ENCODE data around the gene AHRR. TPM values are rescaled to one million over a fixed set of nuclear protein-coding genes. Genes with fewer than 3 reads are reported as not detected.
A peak's percentile ranks its signal among the peaks of the same experiment; 100 is the strongest.

AHRR gene
- total and polyA plus RNA-seq, 2 of the 4 experiments (the other 2 are of a cell fraction): 15.6 to 37.1 TPM

GRCh38 chr5:368183-369084 is 46.9 kb downstream of the AHRR start:
- Histone ChIP-seq H3K4me1 (ENCODE audit: control insufficient read depth, insufficient read depth, low read length) (peaks cover 36% of the 10 kb centered on the region), H3K9me3 (ENCODE audit: control insufficient read depth, insufficient read depth, low read length) (0 out of 2 replicates have a peak, but pooled peaks cover 5% of the 10 kb centered on the region), H3K27ac (ENCODE audit: insufficient read depth, low read length) (peak overlapping the region; percentile 95), H3K18ac (ENCODE audit: low read depth, low read length) (peak overlapping the region; percentile 95), H2BK20ac (ENCODE audit: low read depth, low read length) (peak overlapping the region; percentile 93), H3K56ac (ENCODE audit: extremely low read depth, insufficient read depth, low read length) (peak overlapping the region; percentile 84), H3K4me3 (ENCODE audit: insufficient read depth, low read depth, low read length) (no peak overlapping the region), H2BK15ac (ENCODE audit: low read depth, low read length) (peak overlapping the region; percentile 45; the same call in 1 of the 3 replicates), H2AK5ac (ENCODE audit: low read depth, low read length) (peak overlapping the region; percentile 99), H2AFZ (replicated peaks; ENCODE audit: low read length, poor library complexity) (peak overlapping the region; percentile 56), H3K79me1 (ENCODE audit: low read depth in 1 of 2, low read length in 2 of 2) (peaks cover 29 to 71% of the 10 kb centered on the region in 2 experiments), H3K4me2 (ENCODE audit: low read depth, low read length) (peak overlapping the region; percentile 63), H2BK5ac (ENCODE audit: low read depth, low read length, poor library complexity, severe bottlenecking) (peak overlapping the region; percentile 97), H2AK9ac (replicated peaks; ENCODE audit: low read depth, low read length, poor library complexity) (peak overlapping the region; percentile 89), H4K91ac (ENCODE audit: insufficient read depth, low read depth, low read length) (peak overlapping the region; percentile 98), H4K20me1 (ENCODE audit: insufficient read depth, low read length) (peaks cover 9% of the 10 kb centered on the region; the same call in 1 of the 2 replicates), H3K4ac (ENCODE audit: low read depth, low read length) (peak overlapping the region; percentile 97), H4K8ac (ENCODE audit: low read depth in 2 of 2, low read length in 2 of 2) (peak overlapping the region; percentile 87 to 94), H3K9ac (ENCODE audit: low read depth, low read length) (peak overlapping the region; percentile 40), H4K5ac (ENCODE audit: low read depth, low read length) (peak overlapping the region; percentile 93), H3K14ac (replicated peaks; ENCODE audit: low read depth, low read length) (peak overlapping the region; percentile 92), H3K36me3 (ENCODE audit: control insufficient read depth, insufficient read depth, low read length) (peaks cover 39% of the 10 kb centered on the region), H3K9me1 (ENCODE audit: insufficient read depth, low read length) (peaks cover 21% of the 10 kb centered on the region), H2BK120ac (ENCODE audit: low read depth, low read length) (peak overlapping the region; percentile 96), H3K23ac (ENCODE audit: low read depth, low read length) (peak overlapping the region; percentile 94), H3K27me3 (ENCODE audit: control insufficient read depth, insufficient read depth, low read length) (no peaks in the 10 kb centered on the region)
- no TSS peak for BruUV-seq (replicated peaks)
- TF ChIP-seq USF2 (IDR thresholded peaks at IDR 0.05; ENCODE audit: low read depth, low read length) (no peak), MAZ (IDR thresholded peaks at IDR 0.05; ENCODE audit: borderline replicate concordance, low read depth, low read length) (peak; percentile 57; the same call in 1 of the 2 replicates), MXI1 (IDR thresholded peaks at IDR 0.05; ENCODE audit: borderline replicate concordance, low read depth, low read length) (no peak), RAD21 (IDR thresholded peaks at IDR 0.05; ENCODE audit: low read length) (no peak; the same call in none of the 2 replicates), CEBPB (IDR thresholded peaks at IDR 0.05; ENCODE audit: low read depth, low read length) (0 out of 2 replicates have a peak, but pooled peaks have one; percentile 0), MAFK (IDR thresholded peaks at IDR 0.05; ENCODE audit: low read depth, low read length) (peak; percentile 48), FOS (IDR thresholded peaks at IDR 0.05; ENCODE audit: low read depth, low read length) (peak; percentile 49), BHLHE40 (IDR thresholded peaks at IDR 0.05; ENCODE audit: low read depth, low read length) (peak; percentile 77), CHD1 (IDR thresholded peaks at IDR 0.05; ENCODE audit: low read depth, low read length) (no peak)
- ChIA-PET CTCF (interaction anchor here (0.5 to 1.7 kb wide), 3 partner anchors 15 to 31 kb away, joined by 3 to 6 read pairs (median 4); no protein-coding TSS in a partner anchor), POLR2A (ENCODE audit: unreplicated experiment) (no interaction called here)
- intact Hi-C loops (cut with micrococcal nuclease) (loop anchor here (1.0 to 2.0 kb wide), 2 partner anchors 26 to 32 kb away; no protein-coding TSS in a partner anchor), in situ Hi-C loops (cut with MboI; ENCODE audit: low sequenced_read_pairs) (no loop called here), dilution Hi-C loops (cut with HindIII; ENCODE audit: low sequenced_read_pairs, unreplicated experiment) (no loop called here)
- DNase-seq: peak; percentile 98
- WGBS, 2 experiments (ENCODE audit: extremely low coverage in 2 of 2, insufficient read length in 1 of 2): 0% methylated on average over 7 of the region's 26 CpGs; no CpG with 5 or more reads in 1 of the 2 experiments
- peak; percentile 68 for ATAC-seq (ENCODE audit: low read depth)
